Fibroblast of skin of left quadriceps (primary cell): Measurements from ENCODE around the gene ASTN2.

Experiments used
- DNase-seq, 2 experiments: peaks; one replicate each; pipeline ENCODE4 v3.0.0-alpha.2; 2013; ENCODE audit warnings: low read depth in 2 of 2

The ASTN2 gene

DNA sequence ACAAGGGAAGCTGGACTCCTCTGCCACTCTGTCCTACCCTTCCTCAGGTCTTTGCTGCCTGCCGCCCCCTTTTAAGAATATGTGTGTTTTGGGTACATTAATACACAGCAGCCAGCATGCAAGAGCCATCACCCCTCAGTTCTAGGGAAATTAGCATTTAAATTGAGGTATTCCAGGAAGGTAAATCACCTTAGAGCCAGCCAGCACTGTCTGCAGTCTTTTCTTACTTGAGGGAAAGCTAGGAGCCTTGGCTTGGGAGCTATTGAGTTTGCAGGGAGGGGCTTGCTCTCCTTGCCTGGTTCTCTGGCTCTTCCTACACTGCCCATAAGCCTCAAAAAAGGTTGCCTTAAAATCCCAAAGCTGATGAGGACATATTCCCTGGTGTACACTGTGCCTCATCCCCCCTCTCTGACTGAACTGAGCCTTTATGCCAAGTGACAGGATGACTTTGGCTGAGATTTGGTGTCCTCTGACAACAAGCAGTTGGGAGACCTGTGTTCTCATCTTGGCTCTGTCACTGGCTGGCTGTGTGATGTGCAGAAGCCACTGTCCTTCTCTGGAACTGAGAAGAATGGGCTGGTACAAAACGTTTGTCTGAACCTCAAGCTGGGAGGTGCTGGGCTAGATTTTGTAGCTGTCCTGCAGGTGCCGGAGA, 673.6 kb downstream of the ASTN2 start:
- DNase-seq: no peak

DNA sequence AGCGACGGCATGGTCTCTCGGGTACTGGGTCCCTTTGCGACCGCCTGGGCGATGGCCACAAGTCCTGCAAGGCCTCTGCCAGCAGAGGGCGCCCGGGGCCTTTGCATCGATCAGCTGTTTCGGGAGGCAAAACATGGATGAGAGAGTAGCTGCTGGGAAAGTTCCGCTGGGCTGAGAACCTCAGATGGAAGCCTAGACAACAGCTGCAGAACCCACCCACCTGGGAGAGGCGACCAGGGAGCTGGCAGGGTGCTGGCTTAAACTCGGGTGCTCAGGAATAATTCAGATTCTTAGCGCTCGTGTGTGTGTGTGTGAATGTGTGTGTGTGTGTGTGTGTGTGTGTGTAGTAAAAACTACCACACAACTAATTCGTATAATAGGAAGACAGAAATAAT, 677.7 kb downstream of the ASTN2 start:
- peak; percentile 45 to 49 for DNase-seq

DNA sequence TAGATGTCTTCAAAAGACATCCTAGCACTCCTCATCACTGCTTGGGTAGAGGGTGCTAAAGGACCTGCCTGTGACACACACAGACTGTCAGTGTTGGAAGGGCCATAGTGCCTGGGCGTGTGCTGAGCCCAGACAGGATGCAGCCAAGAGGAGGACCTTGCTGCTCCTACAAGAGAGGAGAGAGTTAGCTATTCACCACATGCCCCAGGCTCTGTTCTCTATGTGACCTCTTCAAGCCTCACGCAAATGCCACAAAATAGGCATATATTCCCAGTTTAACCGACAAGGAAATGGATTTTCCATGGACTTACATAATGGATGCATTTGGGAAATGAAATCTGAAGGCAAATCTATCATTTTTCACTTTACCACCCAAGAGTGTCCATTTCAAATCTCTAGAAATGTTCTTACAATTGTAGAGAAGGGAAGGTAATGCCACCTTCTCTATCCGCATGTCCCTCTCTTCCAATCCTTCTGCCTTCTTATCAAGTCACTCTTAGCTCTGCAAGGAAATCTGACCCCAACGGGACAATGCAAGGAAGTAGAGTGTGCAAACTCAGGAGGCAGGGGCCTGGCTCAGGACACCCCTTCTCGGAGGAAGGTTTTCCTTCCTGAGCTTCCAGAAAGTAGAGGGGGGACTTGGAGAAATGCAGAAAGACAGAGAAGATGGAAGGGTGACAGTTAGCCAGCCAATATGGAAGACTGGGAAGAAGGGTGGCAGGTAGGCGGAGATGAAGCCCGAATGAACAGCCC, 678.3 kb downstream of the ASTN2 start:
- no peak for DNase-seq

DNA sequence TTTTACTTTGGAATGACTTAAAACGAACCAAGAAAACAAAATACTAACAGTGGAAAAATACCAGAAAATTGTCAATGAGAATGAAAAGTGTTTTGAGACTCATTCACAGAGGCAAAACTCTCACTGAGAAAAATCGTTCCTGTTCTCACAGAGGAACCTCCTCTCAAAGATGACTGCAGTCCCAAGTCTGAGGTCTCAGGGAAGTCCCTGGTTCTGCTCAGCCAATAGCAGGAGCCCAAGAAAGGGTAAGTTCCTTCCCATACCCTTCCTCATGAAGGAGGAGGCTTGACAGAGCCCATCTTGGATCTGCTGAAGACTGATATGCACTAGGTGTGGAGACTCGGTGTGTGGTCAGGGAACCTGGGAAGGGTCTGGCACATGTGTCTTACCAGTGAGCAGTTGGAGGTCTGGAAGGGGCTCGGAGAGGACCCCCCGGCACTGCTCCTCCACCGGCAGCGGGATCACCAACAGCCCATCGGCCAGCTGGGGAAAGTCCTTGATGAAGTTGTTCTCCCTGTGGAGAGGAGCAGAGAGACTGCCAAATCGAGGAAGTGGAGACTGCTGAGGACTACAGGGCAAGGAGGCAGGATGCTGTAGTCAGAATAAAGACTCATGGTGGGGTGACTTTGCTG, 681.7 kb downstream of the ASTN2 start:
- DNase-seq: no peak

DNA sequence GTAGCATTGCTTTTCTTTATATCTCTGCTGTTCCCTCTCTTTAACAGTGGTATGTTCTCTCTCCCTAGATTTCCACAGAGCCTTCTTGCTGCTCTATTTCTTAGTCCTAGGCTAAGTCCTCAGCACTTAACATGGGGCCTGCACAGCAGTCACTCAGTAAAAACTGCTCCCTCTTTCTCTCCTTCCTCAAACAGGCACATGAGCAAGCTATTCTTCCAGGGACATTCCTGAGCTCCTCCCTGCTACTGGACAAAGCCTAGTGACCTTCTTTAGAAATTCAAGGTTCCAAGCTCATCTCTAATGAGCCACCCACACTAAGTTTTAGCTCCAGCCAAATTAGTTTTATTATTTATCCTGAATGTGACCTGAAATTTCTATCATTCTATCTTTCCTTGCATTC, 688.3 kb downstream of the ASTN2 start:
- DNase-seq: no peak

DNA sequence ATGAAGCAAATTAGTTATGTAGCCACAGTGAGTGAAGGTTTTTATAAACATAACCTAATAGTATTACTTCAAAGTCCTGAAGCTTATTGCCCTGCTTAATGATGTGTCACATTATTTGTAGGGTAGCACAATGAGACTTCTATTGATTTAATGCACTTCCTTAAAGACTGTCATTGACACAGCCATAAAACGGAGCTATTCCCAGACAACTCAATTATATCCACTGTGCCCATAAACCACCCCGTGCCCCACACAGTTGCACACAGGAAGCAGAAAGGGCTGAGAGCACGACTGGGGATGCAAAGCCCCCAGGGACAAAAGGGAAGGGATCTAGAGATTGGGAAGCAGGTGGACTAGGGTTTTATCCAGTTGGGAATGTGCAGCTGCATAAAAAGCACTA, 690.7 kb downstream of the ASTN2 start:
- no peak for DNase-seq

DNA sequence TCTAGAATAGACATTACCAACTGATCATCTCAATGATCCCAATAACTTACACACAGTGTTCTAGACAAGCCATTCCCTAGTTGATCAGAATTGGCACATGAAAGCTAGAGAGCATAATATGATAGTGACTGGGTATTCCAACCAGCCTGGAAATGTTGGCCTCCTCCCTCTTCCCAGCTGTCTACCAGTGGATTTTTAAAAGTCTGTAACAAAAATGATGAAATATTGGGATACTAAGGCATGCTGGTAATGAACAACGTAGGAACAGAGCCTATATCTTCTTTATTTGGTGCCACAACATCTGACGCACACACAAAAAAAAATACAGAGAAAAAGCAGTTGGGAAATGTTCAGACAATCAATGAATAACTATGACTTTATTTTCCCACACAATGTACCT, 692.9 kb downstream of the ASTN2 start:
- no peak for DNase-seq

DNA sequence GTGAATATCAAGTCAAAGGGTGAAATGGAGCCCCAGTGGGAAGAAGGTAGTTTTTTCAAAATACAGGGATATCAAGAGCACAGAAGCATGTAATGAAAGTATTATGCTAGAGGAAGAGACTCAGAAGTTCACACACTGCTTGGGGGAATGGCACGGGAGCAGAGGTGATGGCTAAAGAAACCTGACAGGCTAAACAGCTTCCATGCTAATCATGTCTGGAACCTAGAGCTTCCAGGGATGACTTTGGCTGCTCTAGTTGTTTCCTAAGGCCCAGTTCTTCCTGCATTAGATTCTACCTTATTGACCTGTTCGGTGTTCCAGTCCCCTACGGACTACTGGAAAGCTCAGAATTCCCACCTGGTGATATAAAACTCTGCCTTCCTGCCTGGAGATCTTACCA, 693.4 kb downstream of the ASTN2 start:
- no peak for DNase-seq

DNA sequence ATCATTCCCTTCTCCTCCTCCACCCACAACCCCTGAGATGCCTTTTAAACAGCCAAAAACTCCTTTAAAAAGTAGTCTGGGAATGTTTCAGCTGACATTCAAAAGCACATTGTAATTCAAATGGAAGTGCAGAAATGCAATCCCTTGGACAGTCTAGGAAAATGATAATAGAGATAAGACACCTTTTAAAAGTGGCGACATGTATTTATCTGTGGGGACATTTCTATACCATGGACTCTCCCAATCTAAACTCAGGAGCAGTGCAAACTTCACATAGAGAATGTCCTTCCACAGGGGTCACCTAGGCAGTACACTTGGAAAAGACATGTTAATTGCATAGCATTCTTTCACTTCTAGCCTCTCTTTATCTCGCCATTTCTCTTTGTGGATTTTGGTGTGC, 694.7 kb downstream of the ASTN2 start:
- no peak for DNase-seq

DNA sequence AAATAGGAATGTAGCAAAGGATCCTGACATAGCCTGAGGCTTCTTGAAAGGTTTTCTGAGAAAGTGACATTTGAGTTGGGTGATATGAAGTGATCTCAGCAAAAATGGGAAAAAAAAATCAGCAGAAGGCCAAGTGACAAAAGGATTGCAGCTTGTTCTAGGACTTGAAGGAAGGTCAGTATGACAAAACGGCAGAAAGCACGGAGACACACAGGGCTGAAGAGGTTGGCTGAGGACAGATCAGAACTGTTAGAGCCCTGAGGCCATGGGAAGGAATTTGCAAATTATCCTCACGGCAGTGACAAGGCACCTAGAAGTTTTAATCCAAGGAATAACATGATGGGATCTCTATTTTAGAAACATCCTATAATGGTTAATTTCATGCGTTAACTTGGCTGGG, 696.7 kb downstream of the ASTN2 start:
- DNase-seq: no peak

DNA sequence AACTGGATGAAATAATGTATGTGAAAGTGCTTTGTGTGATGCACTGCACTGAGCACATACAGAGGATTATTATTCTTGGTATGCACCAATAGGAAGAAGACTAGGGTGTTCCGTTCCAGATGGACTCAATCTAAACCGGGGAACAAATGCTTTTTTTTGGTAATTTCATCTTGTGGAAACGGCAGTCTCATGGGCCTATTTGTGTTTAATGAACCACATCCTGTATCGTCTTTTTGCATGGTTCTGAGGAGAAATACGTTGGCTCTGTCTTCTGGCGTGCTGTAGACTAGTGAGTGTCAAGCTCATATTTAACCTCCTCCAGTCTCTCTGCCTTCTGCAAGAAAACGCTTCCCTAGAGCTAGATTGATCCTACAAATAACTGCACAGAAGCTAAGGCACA, 697.7 kb downstream of the ASTN2 start:
- peak; percentile 67 to 68 for DNase-seq

DNA sequence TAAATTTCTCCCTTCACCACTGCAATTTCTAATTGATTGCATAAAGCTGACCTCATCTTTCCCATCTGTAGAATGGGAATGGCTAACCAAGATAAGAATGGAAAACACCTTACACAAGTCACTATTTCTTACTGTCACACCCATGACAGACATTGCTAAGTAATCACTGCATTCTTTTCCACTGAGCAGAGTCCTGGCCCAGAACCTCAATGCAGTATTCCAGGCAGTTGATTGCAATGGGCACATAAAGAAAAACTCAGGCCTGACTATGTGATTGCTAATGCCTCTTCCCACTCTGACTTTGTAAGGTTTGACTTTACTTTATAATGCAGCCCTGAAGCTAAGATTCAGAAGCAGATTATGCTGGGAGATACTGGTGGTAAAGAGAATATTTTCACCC, 698.4 kb downstream of the ASTN2 start:
- DNase-seq: no peak

DNA sequence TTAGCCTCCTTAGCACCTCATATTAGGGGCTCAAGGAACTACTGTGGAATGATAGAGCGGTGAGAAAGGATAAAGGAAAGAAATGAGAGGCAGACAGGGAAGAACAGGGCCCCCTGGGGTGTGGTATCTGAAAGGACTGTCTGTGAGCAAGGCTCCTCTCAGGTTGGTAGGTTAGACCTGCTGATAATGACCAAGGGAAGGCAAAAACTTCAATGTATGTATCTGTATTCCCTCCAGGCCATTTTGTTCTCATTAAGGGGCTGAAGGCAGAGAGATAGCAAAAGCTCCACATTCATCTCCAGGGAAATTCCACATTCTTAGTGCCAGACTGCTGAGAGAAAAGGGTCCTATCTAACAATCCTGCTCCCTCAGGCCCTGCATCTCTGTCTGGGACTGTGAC, 699.1 kb downstream of the ASTN2 start:
- no peak for DNase-seq

DNA sequence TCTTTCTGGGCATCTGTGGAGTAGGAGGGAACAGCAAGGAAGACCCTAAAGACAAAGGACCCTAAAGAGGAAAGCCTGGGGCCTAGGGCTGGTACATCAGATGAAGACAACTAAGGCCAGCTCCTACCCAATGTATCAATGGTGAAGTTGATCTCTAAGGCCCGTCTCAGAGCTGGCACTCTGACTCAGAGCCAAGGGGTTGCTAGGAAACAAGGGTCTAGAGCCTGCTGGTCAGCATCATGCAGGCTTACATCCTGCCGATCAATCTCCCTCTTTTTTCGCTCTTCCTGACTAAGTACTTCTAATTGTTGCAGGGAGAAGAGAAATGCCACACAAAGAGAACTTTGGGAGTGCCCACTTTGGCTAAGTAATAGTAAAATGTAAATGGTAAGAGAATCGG, 701.6 kb downstream of the ASTN2 start:
- no peak for DNase-seq

DNA sequence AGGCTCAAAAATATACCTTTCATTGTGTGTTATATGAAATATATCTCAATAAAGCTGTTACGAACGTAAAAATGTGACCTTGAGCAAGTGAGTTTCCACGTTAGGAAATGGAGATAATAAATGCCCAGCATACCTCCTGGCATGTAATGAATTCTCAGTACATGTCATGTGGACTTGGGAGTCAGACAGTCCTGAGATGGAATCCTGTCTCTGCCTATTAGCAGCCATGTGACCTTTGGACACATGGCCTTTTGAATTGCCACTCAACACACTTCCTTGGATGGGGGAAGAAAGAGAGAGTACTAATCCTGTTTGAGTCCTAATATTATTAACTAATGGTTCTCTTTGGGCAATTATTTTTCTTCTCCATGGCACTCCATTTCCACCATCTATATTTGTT, 702.1 kb downstream of the ASTN2 start:
- DNase-seq: no peak

DNA sequence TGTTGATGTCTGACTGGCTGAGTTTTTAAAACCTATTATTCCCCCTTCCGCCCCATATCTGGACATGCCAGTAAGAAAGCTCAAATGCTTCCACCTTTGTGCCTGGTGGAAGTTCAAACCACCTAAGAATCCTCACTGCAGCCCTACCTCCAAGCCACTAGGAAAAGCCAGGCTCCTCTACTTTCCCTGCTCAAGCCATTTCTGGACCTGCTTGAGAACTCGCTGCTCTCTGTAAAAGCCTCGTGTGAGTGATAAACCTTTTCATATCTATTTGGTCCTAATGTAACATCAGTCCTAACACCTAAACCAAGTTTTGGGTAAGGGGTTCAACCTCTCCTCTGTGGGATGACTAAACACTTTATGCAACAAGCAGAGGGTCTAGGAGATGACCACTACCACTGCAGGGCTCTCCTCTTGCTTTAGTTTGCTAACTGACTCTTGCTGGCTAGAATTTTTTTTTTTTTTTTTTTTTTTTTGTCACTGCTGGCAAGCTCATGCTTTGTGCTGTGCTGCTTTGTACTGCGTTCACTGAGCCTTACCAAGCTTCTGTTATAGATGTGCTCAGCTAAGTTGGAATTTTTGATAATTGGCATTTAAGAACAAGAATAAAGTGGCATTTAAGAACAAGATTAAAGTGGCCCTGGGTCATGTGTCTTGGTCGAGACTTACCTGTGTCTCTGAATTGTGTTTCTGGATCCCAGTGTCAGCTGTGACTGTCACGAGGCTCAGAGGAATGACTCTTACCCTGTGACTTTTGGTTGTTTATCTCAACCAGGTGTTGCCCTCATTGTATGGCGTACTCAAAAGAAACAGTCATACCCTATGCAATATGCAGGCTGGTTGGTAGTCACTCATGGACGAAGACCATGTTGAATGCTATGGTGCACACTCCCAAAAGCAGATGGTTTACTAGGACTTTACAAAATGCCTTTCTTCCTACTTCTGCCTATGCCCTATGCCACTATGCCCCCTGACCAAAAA, 708.3 kb downstream of the ASTN2 start:
- no peak for DNase-seq

DNA sequence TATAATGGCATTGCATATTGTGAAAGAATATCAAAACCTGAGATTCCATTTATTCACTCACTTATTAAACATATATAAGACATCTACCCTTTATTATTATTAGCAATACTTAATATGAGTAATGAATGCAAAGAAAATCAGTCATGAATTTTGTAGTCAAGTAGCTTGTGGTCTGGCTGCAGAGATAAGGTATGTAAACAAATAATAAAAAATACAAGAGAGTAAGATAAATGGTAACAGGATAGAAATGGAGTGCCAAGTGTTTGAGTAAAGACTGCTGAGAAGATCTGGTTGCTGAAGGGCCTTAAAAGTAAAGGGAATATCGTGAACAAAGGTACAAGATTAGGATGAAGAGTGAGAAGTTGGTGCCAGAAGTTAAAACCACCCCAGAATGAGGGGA, 709.3 kb downstream of the ASTN2 start:
- DNase-seq: no peak

DNA sequence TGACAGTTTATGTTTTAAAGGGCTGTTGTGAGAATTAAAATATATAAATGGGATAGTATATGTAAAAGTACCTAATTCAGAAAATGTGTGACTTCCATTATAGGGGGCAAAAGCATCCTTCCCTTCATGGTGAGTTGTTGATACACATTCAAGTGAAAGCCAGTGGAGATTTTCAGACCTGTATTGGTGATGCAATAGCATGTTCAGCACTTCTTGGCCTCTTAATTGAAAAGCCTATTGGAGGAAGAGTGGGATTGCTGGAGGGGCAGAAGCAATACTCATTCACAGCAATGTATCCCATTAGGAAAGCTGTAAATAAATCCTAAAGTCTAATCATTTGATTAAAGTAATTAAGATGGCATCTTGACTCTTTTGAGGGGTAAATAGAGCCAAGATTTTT, 710.4 kb downstream of the ASTN2 start:
- no peak for DNase-seq

DNA sequence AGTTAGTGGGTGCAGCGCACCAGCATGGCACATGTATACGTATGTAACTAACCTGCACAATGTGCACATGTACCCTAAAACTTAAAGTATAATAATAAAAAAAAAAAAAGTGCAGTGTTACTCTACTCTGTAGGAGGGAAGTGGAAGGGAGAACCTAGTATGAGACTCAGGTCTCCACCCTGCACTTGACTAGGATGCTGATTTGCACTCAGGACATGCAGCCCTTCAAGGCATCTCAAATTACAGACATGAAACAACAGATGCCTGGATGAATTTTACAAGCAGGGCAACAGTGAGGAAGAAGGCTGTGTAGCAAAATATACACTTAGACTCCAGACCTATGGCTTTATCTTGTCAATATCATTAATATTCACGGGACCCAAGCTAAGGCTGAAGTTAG, 711.2 kb downstream of the ASTN2 start:
- no peak for DNase-seq

DNA sequence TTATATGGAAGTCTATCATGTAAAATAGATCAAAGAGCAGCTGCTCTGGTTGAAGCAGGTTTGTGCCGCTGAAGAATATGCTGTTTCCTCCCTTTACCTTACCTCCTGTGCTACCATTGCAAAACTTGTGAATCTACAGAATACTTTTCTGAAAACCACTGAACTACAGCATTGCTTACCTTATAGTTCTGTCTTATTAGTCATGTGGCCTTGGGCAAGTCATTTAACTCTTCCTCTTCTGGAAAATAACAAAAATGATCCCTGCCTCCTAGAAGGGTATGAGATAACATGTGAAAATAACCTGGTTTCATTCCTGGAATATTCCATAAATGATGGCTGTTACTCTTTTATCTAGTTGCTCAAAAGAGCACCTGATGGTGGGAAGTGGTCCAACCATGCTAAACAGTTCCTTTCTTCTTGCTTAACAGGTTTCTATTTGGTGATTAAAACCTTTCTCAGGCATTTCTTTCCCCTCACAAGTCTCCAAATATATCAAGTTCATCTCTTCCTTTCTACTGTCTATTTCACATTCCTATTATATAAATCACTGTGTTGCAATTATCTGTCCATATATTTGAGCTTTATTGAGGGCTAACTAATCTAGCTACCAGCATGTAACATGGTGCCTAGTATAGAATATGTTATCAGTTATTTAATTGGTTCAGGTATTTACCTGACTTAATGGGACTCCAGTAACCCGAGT, 712.8 kb downstream of the ASTN2 start:
- no peak for DNase-seq
